HG02981 (cell line): ENCODE data around the gene PEX11B.

Source experiments
- ATAC-seq: cut with Tn5 transposase; IDR thresholded peaks from one replicate; pipeline ENCODE4 v1.9.1; 2021; ENCODE audit warnings: mild to moderate bottlenecking, moderate library complexity; ENCODE audit not compliant: unreplicated experiment

Gene PEX11B

DNA sequence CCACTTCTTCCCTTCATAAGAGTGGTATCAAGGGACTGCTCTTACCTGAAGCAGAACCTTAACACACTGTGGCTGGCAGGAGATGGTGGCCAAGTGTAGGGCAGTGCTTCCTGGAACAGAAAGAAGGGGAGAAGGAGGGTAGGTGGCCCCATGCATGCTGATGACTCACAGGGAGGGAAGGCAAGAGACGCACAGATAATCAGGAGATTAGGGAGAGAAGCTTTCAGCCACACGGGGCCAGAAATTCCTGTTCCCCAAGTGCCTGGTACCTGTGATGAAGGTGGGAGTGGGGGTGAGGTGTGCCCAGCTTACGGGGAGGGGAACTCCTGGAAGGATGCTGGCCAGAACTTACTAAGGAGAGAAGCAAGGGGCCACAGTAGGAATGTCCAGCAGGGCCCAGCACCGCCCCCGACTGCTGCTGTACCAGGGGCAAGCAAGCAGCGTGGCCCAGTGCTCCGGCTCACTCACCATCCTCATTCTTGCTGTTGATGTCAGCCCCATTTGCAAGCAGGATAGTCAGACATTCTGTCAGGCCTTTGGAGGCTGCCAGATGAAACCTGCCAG, 40.5 kb downstream of the PEX11B start:
- ATAC-seq: no peak

- ATAC-seq: no peak
These were observed 43.9 kb downstream of the PEX11B start for GRCh38 chr1:145874646-145875045.

- no peak for ATAC-seq
These were observed 46.3 kb downstream of the PEX11B start for GRCh38 chr1:145871994-145872924.

- no peak for ATAC-seq
These were observed 50.3 kb downstream of the PEX11B start for GRCh38 chr1:145868232-145868631.

DNA sequence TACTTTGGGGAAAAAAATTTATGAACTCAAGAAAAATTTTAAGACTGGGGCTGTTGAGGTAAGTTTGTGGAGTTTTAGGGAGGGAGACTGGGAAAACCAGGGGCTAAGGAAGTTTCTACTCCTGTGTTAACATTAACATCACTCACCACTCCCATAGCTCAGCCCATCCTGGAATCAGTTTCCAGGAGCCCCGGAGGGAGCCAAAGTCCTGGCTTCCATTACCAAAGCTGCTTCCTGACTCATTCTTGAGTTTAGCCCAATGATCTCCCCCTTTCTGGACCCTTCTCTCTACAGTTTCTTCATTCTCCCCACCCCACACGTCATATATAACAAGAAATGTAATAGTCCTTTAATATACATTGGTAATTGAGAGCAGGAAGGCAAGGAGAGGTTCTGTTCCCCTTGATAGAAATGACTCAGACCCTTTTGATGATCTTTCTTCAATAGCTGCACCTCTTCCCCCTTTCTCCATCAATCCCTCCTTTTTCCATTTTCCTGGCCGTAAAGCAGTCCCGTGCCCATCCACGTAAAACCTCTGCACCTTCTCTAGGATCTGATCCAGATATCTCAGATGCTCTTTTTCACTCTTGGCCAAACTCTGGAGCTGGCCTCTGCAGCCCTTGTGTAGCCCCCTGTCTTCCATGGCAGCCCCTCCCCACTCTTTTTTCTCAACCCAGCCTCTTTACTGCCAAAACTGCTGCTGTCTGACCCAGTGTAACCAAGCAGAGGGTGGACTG, 55.1 kb downstream of the PEX11B start:
- no peak for ATAC-seq
